Measurements from ENCODE around the gene KCTD15. TPM values are rescaled to one million over a fixed set of nuclear protein-coding genes. Genes with fewer than 3 reads are reported as not detected.

Gene KCTD15
- total and polyA plus RNA-seq, 4 donors: 0.89 to 13.8 (median 8.1) TPM

DNA sequence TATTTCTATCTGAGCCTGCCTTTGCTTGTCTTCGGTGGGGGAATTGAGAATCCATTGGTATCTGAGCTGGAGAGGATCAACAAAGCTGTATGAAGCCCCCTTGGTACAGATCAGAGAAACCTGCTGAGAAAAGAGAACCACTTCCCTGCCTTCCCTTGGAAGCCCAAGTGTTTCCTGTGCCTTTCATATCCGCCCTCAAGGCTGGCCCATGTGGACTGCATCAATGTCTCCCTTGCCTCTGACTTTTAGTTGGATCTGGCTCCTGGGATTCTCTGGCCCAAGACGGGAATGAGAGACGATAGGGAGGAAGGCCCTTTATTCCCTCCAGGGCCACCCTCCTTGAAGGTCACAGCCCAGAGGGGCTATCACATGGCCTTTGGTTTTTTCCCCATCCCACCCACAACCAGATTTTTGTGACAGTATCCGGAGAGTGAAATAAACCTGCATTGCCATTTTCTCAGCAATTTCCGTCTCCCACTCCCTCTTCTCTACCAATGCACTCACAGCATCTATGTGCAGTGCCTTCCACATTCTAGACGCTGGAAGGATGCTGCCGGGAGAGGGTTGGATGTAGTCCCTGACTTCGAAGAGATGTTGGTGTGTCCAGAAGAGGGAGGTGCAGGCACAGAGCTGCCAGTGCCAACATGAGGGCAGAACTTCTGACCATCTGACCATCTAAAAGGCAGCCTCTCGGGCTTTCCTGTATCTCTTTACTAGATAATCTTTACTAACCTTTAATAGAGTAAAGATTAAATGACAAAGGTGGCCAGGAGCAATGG lies 63.8 kb downstream of the KCTD15 start:
- Histone ChIP-seq H3K9ac (ENCODE audit: low read depth in 1 of 2, low read length in 2 of 2) (no peak overlapping the region), H3K9me3 (ENCODE audit: control insufficient read depth in 4 of 4, low read length in 3 of 4) (no peaks in the 10 kb centered on the region), H3K27ac (ENCODE audit: low read depth in 1 of 2, low read length in 2 of 2) (no peak overlapping the region), H3K36me3 (ENCODE audit: control insufficient read depth in 4 of 4, insufficient read depth in 3 of 4, low read depth in 1 of 4, low read length in 3 of 4) (no peaks in the 10 kb centered on the region), H3K4me1 (ENCODE audit: control insufficient read depth in 4 of 4, insufficient read depth in 4 of 4, low read length in 3 of 4) (no peaks in the 10 kb centered on the region), H3K4me3 (ENCODE audit: low read depth in 1 of 3, low read length in 3 of 3) (no peak overlapping the region), H3K27me3 (ENCODE audit: control insufficient read depth in 4 of 4, insufficient read depth in 4 of 4, low read length in 3 of 4) (no peaks in the 10 kb centered on the region)
- 80% methylated on average over 10 of the region's 10 CpGs for WGBS
- DNase-seq (ENCODE audit: low spot score): no peak
- no peak for TF ChIP-seq JUND (IDR thresholded peaks at IDR 0.05)
- TF ChIP-seq SP1 (IDR thresholded peaks at IDR 0.05): no peak
- no peak for TF ChIP-seq HNF4A (conservative IDR thresholded peaks at IDR 0.05)
- TF ChIP-seq HNF4G (IDR thresholded peaks at IDR 0.05): no peak
- TF ChIP-seq, protein P1, sequence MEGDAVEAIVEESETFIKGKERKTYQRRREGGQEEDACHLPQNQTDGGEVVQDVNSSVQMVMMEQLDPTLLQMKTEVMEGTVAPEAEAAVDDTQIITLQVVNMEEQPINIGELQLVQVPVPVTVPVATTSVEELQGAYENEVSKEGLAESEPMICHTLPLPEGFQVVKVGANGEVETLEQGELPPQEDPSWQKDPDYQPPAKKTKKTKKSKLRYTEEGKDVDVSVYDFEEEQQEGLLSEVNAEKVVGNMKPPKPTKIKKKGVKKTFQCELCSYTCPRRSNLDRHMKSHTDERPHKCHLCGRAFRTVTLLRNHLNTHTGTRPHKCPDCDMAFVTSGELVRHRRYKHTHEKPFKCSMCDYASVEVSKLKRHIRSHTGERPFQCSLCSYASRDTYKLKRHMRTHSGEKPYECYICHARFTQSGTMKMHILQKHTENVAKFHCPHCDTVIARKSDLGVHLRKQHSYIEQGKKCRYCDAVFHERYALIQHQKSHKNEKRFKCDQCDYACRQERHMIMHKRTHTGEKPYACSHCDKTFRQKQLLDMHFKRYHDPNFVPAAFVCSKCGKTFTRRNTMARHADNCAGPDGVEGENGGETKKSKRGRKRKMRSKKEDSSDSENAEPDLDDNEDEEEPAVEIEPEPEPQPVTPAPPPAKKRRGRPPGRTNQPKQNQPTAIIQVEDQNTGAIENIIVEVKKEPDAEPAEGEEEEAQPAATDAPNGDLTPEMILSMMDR (IDR thresholded peaks at IDR 0.05; ENCODE audit: low read depth, low read length, missing input control): no peak
- TF ChIP-seq, protein P2, sequence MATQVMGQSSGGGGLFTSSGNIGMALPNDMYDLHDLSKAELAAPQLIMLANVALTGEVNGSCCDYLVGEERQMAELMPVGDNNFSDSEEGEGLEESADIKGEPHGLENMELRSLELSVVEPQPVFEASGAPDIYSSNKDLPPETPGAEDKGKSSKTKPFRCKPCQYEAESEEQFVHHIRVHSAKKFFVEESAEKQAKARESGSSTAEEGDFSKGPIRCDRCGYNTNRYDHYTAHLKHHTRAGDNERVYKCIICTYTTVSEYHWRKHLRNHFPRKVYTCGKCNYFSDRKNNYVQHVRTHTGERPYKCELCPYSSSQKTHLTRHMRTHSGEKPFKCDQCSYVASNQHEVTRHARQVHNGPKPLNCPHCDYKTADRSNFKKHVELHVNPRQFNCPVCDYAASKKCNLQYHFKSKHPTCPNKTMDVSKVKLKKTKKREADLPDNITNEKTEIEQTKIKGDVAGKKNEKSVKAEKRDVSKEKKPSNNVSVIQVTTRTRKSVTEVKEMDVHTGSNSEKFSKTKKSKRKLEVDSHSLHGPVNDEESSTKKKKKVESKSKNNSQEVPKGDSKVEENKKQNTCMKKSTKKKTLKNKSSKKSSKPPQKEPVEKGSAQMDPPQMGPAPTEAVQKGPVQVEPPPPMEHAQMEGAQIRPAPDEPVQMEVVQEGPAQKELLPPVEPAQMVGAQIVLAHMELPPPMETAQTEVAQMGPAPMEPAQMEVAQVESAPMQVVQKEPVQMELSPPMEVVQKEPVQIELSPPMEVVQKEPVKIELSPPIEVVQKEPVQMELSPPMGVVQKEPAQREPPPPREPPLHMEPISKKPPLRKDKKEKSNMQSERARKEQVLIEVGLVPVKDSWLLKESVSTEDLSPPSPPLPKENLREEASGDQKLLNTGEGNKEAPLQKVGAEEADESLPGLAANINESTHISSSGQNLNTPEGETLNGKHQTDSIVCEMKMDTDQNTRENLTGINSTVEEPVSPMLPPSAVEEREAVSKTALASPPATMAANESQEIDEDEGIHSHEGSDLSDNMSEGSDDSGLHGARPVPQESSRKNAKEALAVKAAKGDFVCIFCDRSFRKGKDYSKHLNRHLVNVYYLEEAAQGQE (IDR thresholded peaks at IDR 0.05): no peak
- no peak for TF ChIP-seq FOXA1 (IDR thresholded peaks at IDR 0.05)

DNA sequence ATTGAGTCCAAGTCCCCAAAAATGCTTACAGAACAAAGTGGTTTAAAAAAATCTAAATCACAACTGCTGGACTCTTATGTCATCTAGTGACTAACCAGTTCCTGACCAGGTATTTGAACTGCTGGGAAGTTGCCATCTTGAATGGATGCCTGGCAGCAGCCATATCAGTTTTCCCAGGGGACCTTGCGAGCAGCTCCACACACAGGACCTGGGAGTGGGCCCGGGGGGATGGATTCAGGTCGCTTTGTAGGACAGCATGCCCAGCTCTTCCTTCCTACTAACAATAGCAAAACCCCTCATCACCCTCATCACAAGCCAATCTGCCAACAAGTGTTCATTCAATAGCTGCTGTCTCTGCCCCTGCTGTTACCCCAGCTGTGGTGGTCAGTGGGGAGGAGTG lies 65.3 kb downstream of the KCTD15 start:
- H3K36me3 ChIP-seq (ENCODE audit: control insufficient read depth in 4 of 4, insufficient read depth in 3 of 4, low read depth in 1 of 4, low read length in 3 of 4): no peaks in the 10 kb centered on the region
- no peak overlapping the region for H3K4me3 ChIP-seq (ENCODE audit: low read depth in 1 of 3, low read length in 3 of 3)
- H3K9ac ChIP-seq (ENCODE audit: low read depth in 1 of 2, low read length in 2 of 2): no peak overlapping the region
- no peaks in the 10 kb centered on the region for H3K27me3 ChIP-seq (ENCODE audit: control insufficient read depth in 4 of 4, insufficient read depth in 4 of 4, low read length in 3 of 4)
- no peak overlapping the region for H3K27ac ChIP-seq (ENCODE audit: low read depth in 1 of 2, low read length in 2 of 2)
- 87% methylated on average over 3 of the region's 3 CpGs for WGBS
- no peaks in the 10 kb centered on the region for H3K4me1 ChIP-seq (ENCODE audit: control insufficient read depth in 4 of 4, insufficient read depth in 4 of 4, low read length in 3 of 4)
- DNase-seq (ENCODE audit: low spot score): no peak
- TF ChIP-seq, protein P2 (IDR thresholded peaks at IDR 0.05): no peak
- TF ChIP-seq JUND (IDR thresholded peaks at IDR 0.05) (no peak), EGR1 (IDR thresholded peaks at IDR 0.05; ENCODE audit: low read depth in 2 of 2) (no peak), SP1 (IDR thresholded peaks at IDR 0.05) (no peak), RAD21 (IDR thresholded peaks at IDR 0.05) (no peak), TAF1 (conservative IDR thresholded peaks at IDR 0.05) (no peak)
- TF ChIP-seq, protein P3, sequence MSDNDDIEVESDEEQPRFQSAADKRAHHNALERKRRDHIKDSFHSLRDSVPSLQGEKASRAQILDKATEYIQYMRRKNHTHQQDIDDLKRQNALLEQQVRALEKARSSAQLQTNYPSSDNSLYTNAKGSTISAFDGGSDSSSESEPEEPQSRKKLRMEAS (IDR thresholded peaks at IDR 0.05): no peak
- TF ChIP-seq, protein P4, sequence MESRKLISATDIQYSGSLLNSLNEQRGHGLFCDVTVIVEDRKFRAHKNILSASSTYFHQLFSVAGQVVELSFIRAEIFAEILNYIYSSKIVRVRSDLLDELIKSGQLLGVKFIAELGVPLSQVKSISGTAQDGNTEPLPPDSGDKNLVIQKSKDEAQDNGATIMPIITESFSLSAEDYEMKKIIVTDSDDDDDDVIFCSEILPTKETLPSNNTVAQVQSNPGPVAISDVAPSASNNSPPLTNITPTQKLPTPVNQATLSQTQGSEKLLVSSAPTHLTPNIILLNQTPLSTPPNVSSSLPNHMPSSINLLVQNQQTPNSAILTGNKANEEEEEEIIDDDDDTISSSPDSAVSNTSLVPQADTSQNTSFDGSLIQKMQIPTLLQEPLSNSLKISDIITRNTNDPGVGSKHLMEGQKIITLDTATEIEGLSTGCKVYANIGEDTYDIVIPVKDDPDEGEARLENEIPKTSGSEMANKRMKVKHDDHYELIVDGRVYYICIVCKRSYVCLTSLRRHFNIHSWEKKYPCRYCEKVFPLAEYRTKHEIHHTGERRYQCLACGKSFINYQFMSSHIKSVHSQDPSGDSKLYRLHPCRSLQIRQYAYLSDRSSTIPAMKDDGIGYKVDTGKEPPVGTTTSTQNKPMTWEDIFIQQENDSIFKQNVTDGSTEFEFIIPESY (IDR thresholded peaks at IDR 0.05): no peak
- TF ChIP-seq, protein P1 (IDR thresholded peaks at IDR 0.05; ENCODE audit: low read depth, low read length, missing input control): no peak
- no peaks in the 10 kb centered on the region for H3K9me3 ChIP-seq (ENCODE audit: control insufficient read depth in 4 of 4, low read length in 3 of 4)
